Measurements from ENCODE around the gene KIF5C.

The KIF5C gene

DNA sequence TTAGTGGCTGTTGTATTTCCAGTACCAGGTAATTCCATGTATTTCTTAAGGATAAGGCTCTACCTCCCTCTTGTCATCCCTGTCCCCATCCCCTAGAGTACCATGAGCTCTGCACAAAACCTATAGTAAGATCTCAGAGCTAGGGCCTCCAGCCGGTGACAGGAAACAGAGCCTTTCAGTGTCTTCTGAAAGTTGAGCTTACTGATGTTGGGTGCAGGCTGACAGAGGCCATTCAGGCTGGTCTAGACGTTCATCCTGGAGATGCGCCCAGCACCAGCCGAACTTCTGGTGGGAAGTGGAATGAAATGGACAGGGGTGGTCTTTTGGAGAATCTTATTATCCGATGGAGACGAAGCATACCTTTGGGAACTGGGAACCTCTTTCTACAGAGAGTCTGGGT, 146.7 kb downstream of the KIF5C start:
- no peak for DNase-seq

DNA sequence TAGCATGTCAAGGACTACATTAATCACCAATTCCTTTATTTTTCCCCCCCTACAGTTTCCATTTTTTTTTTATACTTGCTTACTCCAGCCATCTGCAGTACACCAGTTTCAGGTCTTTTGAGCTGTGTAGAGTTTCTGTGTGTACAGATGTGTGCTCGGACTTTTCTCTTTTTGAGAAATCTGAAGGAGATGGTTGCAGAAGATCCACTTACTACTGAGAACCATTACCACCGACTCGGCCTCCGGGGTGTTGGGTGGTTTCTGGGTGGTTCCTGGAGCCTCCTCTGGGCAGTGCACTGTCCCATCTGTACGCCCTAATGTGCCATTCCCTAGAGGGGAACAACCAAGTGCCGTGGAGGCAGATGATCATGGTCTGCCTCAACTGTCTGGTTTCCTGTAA, 148.1 kb downstream of the KIF5C start:
- no peak for DNase-seq

DNA sequence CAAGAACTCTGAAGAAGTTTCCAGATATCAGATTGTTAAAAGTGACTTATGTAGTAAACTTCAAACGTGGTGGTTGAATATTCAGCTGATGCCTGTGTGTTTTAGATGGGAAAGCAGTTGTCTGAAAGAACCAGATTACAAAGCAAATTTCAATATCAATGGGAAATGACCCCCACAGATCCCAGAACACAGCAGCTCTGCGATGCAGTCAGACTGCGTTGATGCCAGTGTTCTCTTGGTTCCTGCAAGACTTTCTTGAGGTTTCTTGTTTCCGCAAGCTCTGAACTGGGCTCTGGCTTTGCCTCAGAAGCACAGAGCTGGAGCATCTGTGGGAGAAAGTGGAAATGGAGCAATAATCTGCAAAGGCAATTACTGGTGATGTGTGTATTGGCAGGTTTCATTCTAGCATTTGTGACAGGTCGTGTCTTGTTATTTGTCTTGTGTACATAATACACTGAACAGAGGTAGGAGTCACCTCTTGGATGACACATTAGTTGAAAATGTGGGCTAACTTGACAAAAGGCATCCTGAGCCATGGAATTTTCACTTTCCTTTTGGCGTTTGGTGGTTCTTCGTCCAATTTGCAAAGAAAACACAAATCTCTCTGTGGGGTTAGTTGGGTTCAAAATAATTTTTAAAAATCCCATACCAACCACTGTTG, 152.7 kb downstream of the KIF5C start:
- no peak for DNase-seq

DNA sequence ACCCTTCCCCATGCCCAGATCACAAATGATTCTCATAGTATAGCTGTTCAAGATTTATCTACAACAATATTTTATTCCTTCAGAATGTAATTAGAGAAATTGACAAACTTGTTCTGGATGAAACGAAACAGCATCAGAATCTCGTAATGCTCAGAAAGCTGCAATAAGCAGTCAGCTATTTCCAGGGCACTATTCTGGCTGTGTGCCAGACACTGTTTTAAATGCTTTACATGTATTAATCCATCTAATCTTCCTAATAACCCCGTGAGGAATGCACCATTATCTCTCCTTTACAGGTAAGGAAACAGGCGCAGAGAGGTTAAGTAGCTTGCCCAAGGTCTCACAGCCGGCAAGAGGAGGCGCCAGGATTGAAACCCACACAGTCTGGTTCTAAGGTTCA, 153.3 kb downstream of the KIF5C start:
- DNase-seq: no peak

DNA sequence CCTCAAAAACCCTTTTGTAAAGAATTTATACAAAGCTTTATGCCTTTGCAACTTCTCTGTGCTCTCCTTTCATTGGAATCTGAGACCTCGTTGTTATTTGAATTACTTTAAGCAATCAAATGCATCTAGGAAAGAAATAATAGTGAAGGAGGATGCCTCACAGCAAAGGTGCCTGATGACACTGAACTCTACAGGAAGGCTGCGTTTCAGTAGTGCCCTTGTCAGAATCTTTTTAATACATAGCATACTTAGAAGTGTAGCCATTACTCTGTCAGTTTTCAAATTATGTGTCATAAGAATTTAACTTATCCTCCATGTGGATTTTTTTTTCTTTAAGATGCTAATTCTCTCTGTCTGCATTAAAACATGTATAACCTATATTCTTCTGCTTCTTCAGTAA, 153.9 kb downstream of the KIF5C start:
- no peak for DNase-seq

DNA sequence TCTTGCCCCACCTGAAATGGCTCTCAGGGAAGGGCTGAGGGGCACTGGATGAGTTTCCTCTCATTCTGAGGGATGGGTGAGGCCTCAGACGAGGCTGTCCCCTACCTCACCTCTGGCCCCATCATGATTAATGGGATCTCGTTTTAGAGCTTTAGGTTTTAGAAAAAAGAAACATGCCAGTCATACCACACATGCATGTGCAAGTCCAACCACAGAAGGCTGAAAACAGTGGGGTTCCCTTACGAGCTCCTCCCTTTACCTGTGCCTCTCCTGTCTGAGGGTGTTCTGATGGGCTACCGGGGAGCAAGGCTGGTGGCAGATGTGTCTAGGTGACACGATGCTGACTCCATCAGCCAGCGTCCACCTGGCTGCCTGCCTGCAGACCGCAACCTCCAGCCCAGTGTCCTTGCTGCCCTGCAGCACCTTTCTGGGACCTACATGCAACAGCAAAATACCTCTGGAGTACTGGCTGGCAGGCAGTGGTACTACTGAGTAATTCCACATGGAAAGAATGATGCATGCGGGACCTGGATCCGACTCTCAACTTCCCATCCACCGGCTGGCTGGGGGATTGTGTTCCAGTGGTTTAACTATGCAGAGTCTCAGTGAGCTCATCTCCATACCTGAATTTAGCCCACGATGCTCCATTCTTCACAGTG, 154.4 kb downstream of the KIF5C start:
- no peak for DNase-seq

DNA sequence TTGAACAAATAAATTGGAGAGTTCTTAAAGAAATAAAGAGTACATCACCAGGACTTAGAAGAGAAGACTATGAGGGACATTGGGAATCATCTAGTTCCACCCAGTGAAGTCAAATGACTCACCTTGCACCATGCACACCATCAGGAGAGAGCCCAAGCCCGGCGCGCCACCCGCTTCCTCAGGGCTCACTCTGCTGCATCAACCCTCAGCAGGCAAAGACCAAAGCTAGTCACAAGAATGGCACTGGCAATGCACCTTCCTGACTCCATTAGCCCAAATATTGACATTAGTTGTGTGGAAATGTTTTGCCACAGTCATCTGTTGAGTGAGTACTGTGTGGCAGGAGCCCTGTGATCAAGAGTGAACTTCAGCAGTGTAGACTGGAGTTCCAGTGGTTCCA, 156.4 kb downstream of the KIF5C start:
- DNase-seq: no peak

DNA sequence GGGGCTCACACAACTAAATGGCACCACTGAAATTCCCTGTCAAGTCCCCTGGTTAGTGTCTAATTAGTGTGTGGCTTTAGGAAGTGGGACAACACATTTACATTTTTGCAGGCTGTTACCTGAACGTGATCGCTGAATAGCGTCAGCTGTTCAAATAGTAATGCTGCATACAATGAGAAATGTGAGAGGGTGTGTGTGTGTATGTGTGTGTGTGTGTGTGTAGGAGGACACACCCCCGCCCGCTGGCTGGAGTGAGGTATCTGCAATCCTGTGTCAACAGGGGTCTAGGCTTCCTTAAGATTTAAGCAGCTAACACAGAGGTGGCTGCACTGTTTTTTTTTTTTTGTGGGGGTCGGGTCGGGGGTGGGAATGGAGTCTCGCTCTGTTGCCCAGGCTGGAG, 158.7 kb downstream of the KIF5C start:
- DNase-seq: no peak

DNA sequence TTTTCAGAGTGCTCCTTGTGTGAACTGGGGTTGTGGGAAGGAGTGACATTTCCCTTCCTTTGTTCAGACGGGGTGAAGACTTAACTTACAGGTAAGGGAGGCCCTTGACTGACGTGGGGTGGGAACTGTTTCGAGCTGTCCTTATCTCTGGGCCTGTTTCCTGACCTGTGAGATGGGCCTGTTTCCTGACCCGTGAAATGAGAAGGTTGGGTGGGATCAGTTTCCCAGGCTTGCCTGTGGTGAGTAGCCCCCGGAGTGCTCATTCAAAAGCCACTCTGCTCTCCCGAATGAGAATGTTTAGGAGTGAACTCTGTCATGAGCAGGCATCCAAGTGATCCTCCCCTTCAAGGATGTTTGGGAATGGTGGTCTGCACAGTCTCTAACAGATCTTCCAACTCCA, 159.4 kb downstream of the KIF5C start:
- no peak for DNase-seq

DNA sequence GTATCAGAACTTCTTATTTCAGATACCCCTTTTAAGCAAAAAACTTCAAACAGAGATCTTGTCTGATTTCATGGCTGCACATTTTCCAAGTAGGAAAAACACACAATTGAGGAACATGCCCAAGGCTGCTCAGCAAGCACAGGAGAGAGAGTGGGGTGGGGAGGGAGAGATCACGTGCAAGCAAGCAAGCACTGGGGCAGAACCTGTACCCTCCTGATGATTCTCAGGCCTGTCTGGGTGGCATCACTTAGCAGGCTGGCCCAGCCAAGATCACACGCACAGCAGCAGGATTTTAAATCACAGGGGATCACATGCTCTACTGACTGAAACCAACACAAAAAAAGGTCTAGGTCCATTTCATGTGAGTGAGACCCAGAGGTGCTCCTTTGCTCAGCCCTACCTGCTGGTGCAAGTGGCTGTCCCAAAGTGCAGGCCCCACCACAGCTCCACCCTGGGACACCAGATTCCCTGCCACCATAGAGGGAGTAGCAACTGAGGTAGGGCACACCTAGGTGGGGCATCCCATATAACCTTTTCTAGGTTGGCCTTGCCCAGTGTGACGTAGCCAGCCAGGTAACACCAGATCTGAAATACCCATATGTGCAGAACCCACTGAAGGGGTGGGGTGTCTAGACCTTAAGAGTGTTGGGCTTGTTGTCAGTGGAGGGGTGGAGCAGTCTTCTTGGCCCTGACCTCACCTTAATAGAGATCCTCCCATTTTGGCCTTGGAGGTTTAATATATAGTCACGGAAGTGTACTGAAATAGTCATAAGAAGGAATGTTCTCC, 161.7 kb downstream of the KIF5C start:
- DNase-seq: no peak

DNA sequence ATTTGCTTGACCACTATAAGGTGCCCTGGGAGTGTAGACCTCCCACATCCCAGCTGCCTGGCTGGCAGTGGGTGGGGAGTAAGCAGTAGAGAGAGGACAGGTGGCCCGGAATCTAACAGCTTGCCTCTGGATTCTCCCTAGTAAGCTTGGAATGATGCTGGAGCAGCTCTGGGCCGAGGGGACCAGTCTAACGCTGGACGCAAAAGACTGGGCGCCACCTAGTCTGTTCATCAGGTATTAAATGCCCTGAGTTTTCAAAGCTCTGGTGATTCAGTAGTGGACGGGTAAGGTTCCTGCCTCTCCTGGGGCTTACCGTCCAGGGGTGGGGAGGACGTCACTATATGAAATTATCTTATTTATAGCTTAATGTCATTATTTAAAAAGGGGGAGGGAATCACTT, 162.8 kb downstream of the KIF5C start:
- DNase-seq: no peak

DNA sequence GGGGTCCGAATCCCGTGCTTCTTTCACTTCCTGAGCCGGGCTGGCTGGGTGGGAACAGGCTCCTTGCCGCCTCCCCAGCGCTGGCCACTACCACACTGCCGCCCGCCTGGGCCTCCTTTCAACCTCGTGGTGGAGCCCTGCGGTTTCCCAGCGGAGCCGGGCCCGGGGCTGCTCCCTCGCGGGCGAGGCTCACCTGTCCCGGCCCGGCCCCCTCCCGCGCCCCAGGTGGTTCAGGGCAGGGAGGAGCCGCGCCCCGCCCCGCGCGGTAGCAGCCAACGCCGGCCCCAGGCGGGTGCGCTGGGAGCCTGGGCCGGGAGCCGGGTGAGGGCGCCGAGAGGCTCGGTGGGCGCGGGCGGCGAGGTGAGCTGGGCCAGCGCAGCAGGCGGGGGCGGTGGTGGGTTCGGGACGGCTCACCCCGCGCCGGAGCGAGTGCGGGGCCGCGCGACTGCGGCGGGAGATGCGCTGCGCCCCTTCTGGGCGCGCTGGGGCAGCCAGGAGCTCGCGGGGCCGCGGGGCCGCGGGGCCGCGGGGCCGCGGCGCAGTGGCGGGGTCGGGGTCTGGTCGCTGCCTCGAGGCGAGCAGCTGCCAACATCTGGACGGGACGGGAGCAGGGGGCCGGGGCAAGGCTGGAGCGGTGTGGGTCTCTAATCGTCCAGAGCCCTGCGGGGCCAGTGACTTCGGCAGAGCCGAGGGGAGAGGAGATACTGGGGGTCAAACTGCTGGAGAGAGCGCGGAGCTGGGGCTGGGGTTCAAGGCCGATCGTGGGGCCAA, 163.6 kb downstream of the KIF5C start, which contains the start of gene LYPD6B:
TSS of gene LYPD6B (plus strand) at position 258 of the 771 bp plus-strand sequence. CDS start 92,250 bp downstream, outside the sequence.
- no peak for DNase-seq

DNA sequence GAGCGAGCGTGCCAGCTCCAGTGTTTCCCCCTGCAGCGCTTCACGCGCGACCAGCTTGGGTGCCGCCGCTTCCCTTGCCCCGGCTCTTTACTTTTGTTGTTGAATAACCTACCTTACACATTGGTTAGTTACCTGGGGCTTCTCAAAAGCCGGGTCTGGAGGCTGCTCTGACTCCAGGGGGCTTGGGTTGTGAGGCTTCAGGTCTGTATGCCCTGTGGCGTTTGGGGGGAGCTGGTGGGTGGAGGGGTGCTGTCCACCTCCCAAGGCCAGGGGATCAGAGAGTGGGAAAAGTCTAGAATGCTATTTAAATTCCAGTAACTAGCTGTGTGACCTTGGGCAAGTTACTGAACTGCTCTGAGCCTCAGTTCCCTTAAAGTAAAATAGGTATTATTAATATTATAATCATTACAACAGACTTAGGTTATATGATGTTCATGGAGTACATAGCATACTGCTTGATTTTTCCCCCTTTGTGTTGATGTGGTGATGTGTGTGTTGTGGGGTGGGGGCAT, 164.2 kb downstream of the KIF5C start:
- DNase-seq: no peak

DNA sequence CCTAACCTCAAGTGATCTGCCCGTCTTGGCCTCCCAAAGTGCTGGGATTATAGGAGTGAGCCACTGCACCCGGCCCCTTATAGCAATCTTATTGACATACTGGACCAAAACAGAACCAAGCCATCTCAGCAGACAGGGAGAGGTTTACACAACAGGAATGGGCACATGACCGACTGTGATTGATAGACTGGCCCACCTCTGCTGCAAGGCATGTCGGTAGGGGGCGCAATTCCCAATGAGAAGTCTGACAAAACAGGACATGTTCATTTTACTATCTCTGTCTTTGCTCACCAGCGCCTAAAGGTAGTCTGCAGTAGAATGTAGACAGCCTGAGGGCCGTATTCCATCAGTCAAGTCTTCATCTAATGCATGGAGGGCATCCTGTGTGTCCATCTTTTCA, 165.4 kb downstream of the KIF5C start:
- DNase-seq: peak; percentile 64

DNA sequence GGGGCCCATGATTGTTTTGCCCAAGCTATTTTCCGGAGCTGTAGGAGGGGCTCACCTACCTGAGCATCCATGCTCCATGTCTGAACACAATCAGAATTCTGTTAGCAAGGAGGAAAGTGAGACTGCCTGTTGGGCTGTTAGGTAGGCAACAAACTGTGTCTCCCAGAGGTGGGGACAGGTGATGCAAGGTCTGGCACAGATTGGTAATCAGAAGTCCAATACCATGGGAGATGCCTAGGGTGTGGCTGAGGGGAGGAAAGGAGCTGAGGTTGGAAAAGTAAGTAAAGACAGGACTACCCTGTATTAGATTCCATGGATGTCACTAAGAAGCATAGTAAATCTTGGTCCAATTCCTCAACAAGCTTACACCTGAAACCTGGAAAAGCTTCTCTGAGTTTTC, 166.5 kb downstream of the KIF5C start:
- no peak for DNase-seq

DNA sequence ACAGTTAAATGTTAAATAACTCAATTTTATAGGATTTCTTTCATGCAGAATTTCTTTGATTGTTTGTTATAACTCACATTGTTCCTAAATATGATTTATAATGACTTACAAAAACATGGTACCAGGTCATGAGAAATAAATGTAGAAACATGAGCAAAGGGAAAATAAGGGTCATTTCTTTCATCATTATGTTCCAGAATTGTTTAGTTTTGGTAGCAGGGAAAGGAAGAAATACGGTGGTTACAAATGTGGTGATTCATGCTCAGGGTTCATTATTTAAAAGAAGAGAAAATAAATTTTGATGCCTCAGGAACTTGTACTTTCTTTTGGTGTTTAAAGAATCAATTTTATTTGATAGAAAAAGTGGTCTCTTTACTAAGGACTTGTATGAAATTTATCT, 167.9 kb downstream of the KIF5C start:
- DNase-seq: no peak

DNA sequence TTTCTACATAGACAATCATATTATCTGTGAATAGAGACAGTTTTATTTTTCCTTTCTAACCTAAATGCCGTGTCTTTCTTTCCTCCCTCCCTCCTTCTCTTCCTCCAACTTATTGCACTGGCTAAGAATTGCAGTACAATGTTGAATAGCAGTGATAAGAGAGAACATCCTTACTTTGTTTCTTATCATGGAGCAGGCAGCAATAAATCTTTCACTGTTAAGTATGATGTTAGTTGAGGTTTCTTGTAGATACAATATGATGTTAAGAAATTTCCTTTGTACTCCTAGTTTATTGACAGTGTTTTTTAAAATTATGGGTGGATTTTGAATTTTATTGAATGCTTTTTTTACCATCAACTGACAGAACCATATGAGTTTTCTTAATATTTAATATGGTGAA, 169.5 kb downstream of the KIF5C start:
- DNase-seq: no peak

DNA sequence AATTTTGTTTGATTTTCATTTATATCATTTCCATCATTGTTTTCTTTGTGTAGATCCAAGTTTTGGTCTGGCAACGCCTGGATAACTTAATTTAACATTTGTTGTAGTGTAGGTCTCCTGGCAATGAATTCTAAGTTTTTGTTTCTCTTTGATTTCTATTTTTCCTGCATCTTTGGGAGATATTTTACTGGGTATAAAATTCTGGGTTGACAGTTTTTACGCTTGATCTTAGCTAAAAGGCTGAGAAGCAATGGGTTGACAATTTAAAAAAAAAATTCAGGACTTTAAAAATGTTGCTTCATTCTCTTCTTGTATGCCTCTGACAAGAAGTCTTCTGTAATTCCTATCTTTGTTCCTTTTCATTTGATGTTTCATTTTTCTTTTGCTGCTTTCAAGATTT, 172.1 kb downstream of the KIF5C start:
- DNase-seq: no peak

DNA sequence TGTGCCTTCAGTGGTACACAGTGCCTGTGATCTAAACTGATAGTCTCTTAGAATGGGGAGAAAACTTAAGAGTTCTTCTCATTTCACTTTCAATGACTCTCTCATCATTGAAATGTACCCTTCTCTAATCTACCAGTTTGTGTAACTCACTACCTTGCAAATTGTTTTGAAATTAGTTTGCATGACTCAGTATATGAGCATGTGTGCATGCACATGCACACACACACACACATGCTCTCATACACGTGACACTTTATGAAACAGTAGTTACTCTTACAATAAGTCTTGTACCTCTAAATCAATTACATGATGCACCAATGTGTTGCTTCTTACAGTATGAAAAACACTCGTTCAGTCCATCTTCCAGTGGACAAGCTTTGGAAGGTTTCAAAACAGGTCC, 174.1 kb downstream of the KIF5C start:
- no peak for DNase-seq

DNA sequence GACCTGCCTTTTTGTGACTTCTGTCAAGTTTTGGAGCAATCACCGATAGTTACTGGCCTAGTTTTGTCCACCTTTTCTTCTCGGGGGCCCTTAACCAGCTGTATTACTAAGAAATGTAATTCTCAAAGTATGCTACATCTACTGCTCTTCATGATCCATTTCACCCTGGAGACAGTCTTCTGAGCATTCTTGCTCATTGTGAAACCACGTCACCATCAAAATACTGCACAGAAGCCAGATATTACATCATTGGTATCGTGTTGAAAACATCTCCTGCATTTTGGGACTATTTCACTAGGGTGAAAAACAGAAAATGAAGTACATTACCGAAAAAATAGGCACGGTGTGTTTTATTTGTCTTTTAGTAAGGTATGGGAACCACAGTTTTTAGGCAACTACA, 175.2 kb downstream of the KIF5C start:
- no peak for DNase-seq

DNA sequence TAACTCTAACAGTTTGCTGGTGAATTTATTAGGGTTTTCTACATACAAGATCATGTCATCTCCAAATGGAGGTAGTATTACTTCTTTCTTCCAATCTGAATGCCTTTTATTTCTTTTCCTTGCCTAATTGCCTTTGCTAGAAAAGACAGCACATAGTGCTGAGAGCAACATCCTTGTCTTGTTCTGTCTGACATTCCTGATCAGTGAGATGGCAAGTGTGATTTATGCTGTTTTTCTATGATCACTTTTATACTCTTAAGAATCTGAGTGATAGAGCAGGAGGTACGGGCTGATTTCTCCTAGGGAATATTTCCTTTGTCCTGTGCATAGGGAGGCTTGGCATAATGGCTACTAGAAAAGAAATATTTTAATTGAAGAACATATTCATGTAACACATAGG, 180.7 kb downstream of the KIF5C start:
- DNase-seq: no peak

DNA sequence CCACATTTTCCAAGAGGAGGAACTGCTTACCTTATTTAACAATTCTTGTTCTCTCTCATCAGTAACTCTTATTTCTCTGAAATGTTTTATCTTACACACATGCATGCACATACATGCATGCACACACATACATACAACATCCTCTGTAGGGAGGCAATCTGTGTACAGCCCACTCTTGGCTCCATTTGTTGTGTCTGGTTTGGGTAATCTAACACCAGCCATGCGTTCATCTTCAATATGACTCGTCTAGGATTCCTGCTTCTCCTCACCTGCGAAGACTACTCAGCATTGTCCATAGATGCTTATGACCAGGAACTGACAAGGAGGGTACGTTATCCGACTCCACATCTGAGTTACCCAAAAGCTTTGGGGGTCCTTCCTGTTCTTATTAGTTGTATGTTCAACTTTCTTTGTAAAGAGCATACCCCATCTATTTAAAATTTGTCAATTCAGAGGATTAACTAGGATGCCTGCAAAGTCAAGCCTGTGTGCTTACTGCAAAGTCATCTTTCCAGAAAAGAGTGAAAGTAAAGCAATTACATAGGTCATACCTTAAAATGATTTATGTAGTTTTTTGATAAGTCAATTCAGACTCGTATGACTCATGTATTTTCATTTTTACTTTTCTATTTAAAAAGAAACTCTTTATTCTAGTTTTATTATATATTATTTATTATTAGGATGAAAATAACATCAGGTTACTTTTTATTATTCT, 181.7 kb downstream of the KIF5C start:
- no peak for DNase-seq

Measured in suppressor macrophage treated with lipopolysaccharide for 4 hours (primary cell).